ENCODE measurements around the gene SBF1.

The SBF1 gene

GRCh38 chr22:50488886-50489285 lies 14.1 kb upstream of the SBF1 start:
- DNase-seq (ENCODE audit: low read depth) = no peak
- TF ChIP-seq, protein P1, sequence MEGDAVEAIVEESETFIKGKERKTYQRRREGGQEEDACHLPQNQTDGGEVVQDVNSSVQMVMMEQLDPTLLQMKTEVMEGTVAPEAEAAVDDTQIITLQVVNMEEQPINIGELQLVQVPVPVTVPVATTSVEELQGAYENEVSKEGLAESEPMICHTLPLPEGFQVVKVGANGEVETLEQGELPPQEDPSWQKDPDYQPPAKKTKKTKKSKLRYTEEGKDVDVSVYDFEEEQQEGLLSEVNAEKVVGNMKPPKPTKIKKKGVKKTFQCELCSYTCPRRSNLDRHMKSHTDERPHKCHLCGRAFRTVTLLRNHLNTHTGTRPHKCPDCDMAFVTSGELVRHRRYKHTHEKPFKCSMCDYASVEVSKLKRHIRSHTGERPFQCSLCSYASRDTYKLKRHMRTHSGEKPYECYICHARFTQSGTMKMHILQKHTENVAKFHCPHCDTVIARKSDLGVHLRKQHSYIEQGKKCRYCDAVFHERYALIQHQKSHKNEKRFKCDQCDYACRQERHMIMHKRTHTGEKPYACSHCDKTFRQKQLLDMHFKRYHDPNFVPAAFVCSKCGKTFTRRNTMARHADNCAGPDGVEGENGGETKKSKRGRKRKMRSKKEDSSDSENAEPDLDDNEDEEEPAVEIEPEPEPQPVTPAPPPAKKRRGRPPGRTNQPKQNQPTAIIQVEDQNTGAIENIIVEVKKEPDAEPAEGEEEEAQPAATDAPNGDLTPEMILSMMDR (conservative IDR thresholded peaks at IDR 0.05; ENCODE audit: control insufficient read depth, insufficient read depth, low read depth, low read length) = no peak
- no peak overlapping the region for H3K4me3 ChIP-seq (ENCODE audit: control insufficient read depth, low read depth, low read length)

DNA sequence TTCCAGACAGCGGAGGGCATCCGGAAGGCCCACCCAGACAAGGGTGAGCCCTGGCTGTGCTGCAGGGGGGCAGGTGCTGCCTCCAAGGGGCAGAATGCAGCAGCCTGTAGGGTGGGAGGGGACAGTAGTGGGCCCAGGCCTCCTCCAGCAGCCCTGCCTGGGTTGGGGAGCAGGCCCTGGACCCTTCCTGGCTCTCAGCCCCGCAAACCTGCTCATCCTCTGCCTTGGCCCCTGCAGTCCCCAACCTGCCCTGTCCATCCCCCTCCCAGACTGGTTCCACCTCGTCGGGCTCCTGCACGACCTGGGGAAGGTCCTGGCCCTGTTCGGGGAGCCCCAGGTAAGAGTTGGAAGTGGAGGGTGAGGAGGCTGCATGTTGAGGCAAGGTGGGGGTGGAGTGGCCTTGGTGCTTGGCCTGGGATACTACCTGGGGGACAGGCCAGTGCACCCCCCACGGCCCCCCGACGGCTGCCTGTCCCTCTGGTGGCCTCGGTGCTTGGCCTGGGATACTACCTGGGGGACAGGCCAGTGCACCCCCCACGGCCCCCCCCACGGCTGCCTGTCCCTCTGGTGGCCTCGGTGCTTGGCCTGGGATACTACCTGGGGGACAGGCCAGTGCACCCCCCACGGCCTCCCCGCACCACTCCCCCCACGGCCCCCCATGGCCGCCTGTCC lies 13.3 kb upstream of the SBF1 start:
- TF ChIP-seq, protein P1 (conservative IDR thresholded peaks at IDR 0.05; ENCODE audit: control insufficient read depth, insufficient read depth, low read depth, low read length) = no peak
- H3K4me3 ChIP-seq (ENCODE audit: control insufficient read depth, low read depth, low read length) = no peak overlapping the region
- DNase-seq (ENCODE audit: low read depth) = no peak

GRCh38 chr22:50487290-50488005 lies 12.6 kb upstream of the SBF1 start:
- no peak for DNase-seq (ENCODE audit: low read depth)
- TF ChIP-seq, protein P1 (conservative IDR thresholded peaks at IDR 0.05; ENCODE audit: control insufficient read depth, insufficient read depth, low read depth, low read length) = no peak
- H3K4me3 ChIP-seq (ENCODE audit: control insufficient read depth, low read depth, low read length) = no peak overlapping the region

GRCh38 chr22:50486561-50487289 lies 11.9 kb upstream of the SBF1 start, which contains the start of gene MIOX:
Gene MIOX (plus strand): TSS chr22:50486859. CDS start chr22:50486898, 39 bp downstream.
- TF ChIP-seq, protein P1 (conservative IDR thresholded peaks at IDR 0.05; ENCODE audit: control insufficient read depth, insufficient read depth, low read depth, low read length) = no peak
- H3K4me3 ChIP-seq (ENCODE audit: control insufficient read depth, low read depth, low read length) = no peak within 1 kb of the TSS
- no peak for DNase-seq (ENCODE audit: low read depth)

- H3K4me3 ChIP-seq (ENCODE audit: control insufficient read depth, low read depth, low read length) = no peak overlapping the region
- no peak for DNase-seq (ENCODE audit: low read depth)
- TF ChIP-seq, protein P1 (conservative IDR thresholded peaks at IDR 0.05; ENCODE audit: control insufficient read depth, insufficient read depth, low read depth, low read length) = no peak
These were observed 10.6 kb upstream of the SBF1 start for GRCh38 chr22:50485221-50486131.

Data from fibroblast of mammary gland (primary cell).